A172 (cell line): ENCODE data around the gene BYSL. TPM values are rescaled to one million over a fixed set of nuclear protein-coding genes. Genes with fewer than 3 reads are reported as not detected.

Experiments used
- DNase-seq: peaks from one replicate; pipeline ENCODE4 v3.0.0-alpha.2; 2015; ENCODE audit warnings: low spot score
- total RNA-seq: library from RNA; depleted of rRNA; stranded (reverse); fragments of >200 nt; shearing (Covaris generic); gene quantifications from 2 replicates; pipeline ENCODE4 v1.2.3, GENCODE V29; 2014

Gene BYSL
- total RNA-seq, 1 experiment from 2014 or later, result 14.1 TPM

DNA sequence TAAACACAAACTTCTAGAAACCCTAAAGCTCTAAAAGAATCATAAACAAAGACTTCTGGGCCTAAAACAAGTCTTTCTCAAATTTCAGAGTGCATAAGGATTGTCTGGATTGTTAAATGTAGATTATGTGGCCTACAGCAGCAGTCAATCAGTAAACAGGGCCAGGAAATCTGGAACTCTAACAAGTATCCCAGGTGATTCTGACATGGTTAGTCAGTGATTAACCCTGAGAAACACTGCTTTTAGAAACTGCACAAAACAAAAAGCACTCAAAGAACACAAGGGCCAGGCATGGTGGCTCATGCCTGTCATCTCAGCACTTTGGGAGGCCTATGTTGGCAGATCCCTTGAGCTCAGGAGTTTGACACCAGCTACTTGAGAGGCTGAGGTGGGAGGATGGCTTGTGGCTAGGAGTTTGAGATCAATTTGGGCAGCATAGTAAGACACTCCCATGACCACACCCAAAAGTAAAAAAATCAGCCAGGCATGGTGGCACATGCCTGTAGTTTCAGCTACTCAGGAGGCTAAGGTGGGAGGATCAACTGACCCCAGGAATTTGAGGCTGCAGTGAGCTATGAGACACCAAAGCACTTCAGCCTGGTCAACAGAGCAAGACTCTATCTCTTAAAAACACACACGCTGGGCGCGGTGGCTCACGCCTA, 6.3 kb upstream of the BYSL start:
- DNase-seq, result no peak

DNA sequence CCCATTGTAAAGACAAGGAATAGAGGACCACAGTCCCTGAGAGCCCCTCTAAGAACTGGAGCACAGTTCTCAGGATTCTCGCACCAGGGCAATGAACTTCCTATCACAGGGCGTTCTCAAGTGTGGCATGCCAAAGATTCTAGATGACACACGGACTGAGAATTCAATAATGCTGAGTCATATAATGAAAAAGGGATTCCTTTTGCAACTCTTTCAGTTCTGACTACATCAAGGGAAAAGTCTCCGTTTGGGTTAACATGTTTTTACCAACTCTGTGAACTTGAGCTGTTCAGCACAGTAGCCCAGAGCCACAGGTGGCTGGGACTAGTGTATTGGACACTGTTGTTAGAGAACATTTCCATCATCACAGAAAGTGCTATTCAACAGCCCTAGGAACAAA, 3.8 kb upstream of the BYSL start:
- peak; percentile 94 for DNase-seq

DNA sequence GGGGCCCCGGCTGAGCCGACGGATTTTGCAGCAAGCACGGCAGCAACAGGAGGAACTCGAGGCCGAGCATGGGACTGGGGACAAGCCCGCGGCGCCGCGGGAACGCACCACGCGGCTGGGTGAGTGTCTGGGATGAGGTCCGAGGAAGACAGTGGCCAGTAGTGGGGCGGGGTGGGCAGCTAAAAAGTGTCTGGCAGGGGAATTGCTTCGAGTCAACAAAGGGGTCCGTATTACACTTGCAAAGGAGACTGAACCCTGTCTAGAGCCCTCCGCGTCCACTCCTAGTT, 356 bp downstream of the BYSL start:
- no peak for DNase-seq

DNA sequence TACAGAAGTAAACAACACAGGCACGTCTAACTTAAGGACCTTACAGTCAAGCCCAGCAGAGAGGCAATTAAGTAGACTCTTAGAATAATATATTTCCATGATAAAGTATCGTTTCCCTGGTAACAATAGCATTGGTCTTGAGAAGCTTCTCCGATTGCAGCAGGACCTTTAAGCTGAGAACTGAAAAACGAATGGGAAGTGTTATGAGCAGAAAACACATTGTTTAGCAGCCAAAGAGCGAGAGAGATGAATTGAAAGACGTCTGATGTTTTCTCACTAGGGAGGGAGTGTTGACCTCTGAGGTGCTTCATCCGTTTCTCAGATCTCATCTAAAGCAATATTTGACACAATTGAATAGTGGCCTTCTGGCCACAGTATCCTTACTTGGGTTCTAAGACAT, 855 bp downstream of the BYSL start:
- DNase-seq, result no peak

DNA sequence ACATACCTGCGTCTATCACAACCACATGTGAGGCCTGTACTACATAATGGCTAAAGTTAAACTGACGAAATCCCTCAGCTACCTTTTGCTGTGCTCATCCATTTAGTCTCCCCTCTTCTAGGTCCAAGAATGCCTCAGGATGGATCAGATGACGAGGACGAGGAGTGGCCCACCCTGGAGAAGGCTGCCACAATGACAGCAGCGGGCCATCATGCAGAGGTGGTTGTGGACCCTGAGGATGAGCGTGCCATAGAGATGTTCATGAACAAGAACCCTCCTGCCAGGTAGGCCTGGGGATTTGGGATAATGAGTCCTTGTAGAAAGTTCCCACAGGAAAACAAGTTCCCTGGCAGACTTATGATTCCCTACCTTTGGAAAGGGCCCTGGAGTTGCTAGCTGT, 6.0 kb downstream of the BYSL start:
- no peak for DNase-seq

DNA sequence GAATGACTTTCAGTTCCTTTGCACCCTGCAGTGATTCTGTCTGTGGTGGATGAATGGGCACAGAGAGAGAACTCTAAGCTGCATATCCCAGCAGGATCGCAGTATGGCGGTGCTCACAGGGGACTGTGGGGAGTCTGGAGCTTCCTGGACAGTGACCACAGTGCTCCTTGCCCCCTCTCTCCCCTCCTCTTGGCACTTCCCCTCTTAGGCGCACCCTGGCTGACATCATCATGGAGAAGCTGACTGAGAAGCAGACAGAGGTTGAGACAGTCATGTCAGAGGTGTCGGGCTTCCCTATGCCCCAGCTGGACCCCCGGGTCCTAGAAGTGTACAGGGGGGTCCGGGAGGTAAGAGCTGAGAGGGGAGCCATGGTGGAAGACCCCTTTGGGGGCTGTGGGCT, 8.6 kb downstream of the BYSL start:
- DNase-seq, result no peak

DNA sequence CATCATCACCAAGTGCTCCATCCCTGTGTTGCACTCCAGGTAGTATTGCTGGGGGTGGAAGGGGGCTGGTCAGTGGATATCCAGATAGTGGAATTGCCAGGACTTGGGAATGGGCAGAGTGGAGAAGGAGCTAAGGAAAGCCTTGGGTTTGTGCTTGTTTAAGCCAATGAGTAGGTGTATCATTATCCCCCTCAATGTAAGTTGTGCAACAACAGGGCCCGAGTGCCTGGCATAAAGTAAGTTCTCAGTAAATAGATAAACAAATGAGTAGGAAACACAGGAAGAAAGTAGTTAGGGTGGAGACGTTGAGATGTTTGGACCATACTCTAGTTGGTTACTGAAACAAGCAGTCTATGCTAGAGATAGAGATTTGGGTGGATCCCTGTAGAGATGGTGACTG, 10.5 kb downstream of the BYSL start:
- DNase-seq, result no peak

DNA sequence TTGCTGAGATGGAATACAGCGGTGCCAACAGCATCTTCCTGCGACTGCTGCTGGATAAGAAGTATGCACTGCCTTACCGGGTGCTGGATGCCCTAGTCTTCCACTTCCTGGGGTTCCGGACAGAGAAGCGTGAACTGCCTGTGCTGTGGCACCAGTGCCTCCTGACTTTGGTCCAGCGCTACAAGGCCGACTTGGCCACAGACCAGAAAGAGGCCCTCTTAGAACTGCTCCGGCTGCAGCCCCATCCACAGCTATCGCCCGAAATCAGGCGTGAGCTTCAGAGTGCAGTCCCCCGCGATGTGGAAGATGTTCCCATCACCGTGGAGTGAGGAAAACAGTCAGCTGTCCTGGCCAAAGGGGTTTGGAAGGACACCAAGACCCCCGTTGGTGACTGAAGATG, 11.1 kb downstream of the BYSL start:
- DNase-seq, result no peak

DNA sequence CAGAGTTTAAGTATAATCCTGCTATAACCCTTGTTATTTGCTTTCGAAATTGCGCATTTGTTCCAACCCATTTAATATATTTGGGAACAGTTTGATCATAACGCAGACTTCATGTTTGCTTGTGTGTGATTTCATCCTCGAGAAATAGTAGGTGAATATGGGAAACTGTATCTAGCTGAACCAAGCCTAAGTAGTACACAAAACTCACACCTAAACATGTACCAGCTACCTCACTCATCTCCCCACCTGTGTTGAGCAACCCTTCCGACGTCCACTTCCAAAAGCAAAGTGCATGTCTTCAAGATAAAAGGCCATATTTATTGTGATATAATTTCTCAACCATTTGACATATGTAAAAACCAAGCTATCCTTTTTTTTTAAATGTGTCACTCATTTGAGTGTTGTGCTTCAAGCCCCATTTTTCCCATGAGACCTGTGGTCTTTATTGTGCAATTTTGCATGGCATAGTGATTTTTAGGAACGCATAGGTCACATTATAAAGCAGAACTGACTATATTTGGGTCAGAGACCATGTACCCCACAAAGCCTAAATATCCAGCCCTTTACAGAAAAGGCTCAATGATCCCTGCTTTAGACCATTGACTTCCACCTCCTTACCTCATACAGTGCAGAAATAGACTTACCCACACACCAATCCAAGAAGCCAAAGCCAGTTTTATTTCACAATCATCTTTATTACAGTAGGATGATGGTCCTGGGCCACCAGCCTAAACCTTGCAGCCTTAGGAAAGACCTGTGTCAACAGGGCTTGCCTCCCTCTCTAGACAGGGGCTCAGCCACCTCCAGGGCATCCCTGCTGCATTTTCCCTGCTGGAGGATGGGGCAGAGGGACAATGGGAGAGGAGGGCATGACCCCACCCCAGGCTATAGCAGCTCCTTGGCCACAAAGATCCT, 13.2 kb downstream of the BYSL start:
- DNase-seq, result no peak

DNA sequence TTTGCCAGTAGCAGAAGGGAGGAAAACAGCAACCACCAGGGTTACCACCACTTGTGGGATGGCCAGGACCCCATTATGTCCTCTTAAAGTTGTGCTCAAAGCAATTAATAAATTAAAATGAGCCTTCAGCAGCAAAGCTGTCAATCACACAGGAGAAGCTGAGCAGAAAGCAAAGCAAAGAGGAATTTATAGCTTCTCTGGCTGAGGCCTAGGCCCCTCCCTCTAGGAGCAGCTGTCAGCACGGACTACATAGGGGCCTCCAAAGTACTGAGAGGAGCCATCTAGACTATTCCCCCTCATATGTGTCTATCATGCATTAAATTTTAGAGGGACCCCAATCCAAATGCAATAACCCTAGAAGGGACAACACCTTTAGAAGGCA, 13.9 kb downstream of the BYSL start:
- no peak for DNase-seq

DNA sequence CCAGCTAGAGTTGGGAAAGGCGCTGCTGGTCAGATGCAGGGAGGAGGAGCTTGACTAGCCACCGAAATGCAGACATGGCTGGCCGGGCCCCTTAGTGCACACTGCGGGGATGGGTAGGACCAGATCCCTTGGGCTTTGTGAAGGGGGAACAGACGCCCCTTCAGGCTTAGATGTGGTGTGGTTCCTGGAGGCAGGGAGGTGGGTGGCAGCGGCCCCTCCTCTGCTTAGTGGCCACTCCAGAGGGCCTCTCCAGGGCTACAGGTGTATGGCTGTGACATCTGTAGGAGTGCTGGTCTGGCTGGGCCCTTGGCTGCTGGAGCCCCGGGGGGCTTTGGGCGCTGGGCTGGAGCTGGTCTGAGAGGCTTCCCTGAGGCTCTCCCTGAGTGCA, 14.4 kb downstream of the BYSL start:
- no peak for DNase-seq

DNA sequence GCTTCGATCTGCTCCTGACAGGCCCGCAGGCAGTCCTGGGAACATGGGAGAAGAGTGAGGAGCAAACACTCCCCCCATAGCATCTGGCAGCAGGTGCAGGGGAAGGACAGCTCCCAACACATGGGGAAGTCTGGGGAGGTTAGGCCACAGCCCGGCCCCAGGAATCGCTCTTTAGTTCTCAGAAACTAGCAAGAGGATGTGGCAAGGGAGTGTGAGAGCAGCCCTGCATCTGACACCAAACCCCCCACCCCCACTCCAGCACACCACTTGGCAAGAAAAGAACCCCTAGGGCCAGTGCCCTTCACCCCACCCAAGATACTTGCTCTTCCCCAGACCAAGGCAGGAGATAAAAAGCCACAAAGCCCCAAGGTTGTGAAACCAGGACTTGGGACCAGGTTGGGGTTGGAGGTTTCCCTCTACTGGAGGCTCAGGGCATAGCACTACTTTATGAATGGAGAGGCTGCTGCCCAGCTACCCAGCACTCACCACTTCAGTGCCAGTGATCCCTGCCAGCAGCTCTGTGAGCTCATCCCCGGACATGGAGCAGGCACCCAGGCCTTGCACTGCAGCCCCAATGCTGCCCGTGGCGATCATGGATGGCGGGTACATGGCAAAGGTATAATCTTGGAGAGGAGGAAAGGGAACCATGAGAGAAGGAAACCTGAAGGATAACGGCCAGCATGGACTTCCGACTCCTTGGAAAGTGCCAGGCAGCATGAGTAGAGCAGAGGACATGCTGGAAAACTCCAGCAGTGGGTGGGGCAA, 15.0 kb downstream of the BYSL start:
- peak; percentile 89 for DNase-seq

DNA sequence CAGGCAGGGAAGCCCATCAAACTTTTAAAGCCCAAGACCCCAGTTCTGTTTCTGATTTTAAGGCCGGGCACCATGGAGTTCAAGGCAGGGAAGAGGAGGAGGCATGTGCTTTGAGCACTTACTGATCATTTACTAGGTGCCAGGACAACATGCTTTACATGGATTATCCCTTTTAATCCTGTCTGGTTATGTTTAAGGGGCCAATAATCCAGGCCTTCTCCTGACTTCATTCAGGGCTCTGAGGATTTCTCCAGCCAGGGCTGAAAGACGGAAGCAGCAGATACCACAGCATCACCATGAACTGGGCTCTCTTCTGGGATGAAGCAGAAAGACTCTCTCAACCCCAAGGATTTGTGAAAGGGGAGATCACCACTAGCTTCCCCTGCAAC, 16.2 kb downstream of the BYSL start:
- no peak for DNase-seq

DNA sequence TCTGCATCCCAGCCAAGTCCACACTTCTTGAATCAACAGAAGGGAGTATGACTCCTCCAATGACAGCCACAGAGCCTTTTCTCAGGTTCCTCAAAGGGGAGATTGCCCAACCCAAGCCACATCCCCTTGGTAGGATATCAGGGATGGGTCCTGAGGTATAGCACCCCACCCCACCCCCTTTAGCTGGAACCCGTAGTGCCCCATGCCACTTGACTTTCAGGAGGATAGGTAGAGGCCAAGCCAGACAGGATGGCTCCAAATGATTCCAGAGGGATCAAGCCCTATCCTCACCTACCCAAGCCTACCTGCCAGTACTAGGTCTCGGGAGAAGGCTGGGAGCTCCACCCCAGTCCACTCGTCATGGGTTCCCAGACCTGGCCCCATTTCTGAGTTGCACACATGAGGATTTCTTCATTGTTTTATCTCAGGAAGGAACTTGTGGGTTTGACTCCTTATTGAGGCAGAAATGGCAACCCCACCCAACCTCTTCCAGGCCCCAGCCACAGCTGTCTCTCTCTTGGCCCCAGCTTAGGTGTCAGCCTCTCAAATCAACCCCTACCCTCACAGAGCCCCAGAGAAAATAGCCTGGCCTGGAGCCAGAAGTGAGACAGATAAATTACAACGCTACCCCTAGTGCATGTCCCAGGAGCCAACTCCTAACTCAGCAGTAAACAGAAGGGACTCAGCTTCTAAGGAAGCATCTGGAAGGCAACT, 16.7 kb downstream of the BYSL start:
- DNase-seq, result no peak

DNA sequence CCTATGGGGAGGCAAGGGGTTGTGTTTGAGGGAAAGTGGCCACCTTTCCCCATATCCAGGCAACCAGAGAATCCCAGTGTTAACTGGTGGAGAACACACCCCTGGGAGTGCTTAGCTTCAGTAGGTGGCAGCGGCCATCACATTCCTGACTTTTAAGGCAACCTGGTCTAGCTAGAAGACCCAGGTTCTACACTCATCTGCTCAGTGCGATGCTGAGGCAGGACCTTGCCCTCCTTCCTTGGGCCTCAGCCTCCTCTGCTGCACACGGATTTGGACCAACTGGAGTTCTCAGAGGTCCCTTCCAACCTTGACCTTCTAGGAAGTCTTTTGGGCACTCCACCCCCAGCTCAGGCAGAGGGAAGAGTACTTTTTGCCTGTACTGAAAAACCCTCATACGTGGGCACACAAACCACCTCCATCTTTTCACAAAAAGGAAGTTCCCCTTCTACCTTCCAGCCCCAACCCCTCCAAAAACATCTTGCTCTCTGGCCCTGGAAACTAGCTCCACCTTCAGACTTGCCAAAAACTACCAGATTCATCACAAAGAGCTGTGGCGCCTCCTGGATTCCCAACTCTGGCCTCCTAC, 17.4 kb downstream of the BYSL start:
- DNase-seq, result no peak

DNA sequence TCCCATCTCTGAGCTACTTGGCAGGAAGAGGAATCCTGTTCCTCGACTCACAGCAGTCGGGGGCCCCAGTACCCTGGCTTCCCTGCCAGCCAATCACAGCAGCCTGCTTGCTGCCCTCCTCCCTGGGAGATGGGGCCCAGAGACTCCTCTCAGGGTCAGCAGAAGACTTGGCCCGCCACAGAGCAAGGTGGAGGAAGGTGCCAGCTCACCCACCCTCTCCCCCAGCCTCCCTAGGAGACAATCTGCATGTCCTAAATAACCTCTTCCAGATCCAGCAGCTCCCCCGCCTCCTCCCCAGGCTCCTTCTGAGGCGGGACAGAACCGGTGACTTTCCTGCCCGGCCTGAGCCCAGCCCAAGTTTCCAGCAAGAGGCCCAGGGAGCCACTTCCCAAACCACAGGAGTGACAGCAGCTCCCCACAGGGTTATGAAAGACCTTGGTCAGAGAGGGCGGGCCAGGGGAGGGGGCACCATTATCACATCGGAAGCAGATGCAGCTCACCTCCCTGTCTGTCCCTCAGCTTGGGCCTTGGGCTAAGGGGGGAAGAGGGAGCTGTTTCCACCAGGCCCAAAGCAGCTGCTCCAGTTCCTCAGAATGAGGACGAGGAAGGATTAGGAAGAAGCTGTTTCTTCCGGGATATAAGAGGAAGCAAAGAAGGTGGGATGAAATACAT, 18.0 kb downstream of the BYSL start:
- DNase-seq, result peak; percentile 15

DNA sequence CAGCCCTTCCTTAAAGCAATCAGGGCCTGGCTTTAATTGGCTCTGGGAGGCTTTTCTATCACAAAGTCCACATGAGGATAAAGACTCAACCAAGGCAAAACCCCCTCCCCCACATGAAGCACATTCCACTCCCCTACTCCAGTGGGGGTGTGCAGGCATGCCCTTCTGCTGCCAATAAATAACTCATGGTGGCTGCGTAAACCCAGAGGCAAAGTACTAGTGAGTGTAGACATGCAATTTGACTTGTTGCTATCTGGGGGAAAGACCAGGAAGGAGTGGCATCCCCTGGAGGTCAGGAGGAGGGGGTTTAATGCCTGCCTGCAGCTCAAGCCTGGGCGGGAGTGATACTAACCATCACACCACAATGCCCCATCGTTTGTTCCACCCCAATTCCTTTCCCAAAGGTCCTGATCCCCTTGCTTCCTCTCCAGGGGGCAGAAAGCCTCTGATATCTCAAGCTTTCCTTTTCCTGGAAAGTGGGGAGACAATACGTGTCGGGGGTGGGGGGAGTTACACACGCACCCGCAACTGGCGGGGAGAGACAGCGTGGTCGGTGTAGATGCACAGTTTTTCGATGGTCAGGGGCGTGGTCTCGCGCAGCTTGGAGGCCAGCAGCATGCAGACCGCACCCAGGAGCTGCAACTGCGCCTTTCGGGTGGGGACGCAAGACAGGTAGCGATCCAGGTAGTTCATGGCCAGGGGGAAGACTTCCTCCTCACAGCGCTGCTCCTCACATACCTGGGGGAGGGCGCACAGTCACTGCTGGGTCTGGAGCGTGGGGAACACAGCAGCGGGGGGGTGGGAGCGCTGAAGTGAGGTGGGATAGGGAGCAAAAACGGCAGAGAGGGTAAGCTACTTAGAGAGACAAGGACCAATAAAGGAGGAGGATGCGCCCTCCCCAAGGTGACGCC, 18.8 kb downstream of the BYSL start:
- DNase-seq, result no peak

DNA sequence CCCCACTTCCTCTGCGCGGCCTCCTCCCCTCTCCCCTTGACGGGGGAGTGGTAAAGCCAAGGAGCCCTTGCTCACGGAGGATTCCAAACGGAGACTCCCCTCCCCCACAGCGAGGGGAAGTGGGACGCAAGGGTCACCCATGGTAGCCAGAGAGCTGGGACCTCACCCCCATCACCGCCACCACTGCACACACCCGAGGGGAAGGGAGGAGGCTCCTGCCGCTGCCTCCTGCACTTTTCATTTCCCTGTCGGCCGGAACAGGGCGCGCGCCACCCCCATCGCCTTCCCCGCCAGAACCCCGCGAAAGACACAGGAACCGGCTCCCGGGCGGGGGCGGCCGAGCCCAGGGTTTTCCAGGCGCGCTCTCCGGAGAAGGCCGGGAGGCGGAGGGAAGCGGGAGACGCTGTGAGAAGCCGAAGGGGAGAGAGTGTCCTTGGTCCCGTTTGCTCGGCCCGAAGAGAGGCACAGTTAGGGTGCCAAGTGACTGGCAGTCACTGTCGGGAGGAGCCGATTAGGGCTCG, 19.5 kb downstream of the BYSL start:
- no peak for DNase-seq

DNA sequence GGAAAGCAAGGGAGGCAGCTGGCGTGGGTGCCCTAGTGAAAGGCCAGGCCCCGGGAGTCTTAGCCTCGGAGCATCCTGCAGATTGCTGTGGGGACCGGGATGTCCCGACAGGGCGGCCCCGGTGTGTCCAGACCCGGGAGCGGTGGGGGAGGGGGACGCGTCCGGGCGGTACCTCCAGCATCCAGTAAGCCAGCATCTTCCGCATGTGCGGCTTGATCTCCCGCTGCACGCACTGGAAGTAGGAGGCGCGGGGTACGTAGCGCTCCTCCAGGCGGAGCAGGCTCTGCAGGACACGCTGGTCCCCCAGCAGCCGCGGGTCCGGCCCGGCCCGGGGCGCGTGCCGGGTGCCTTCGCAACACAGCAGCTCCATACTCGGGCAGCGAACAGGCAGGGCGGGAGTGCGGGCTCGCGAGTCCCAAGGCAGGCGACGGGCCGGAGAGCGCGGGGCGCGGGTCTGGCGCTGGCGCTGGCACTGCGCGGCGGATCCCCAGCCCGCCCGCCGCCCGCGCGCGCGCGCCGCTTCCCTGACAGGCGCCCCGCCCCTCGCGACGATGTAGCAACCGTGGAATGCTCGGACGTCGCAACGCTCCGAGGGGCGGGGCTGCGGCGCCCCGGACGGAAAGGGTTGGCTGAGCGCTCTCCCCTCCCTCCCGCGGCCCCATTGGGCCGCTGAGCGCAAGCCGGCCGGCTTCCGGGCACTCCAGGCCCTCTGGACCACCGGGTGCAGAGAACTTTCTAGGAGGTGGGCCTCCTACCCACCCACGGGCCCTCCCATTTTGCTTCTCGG, 20.2 kb downstream of the BYSL start, which contains the start of gene CCND3:
Gene CCND3, minus strand, starts transcription at position 529 of the 787 bp plus-strand sequence. Its CDS starts 159 bp downstream, at position 370.
- DNase-seq, result peak; percentile 78
